ENCODE results near the gene EFNA2.

Gene EFNA2

GRCh38 chr19:1282588-1283206 lies 3.0 kb upstream of the EFNA2 start:
- DNase-seq = no peak

- no peak for DNase-seq
These were observed 2.3 kb upstream of the EFNA2 start for GRCh38 chr19:1283207-1283916.

GRCh38 chr19:1283917-1284292 lies 1.8 kb upstream of the EFNA2 start:
- no peak for DNase-seq

GRCh38 chr19:1284293-1284978 lies 1.2 kb upstream of the EFNA2 start:
- no peak for DNase-seq

GRCh38 chr19:1284979-1285736 lies 515 bp upstream of the EFNA2 start:
- peak in 1 of 56 donors; percentile 37 for DNase-seq

- DNase-seq = no peak
These were observed 1.0 kb downstream of the EFNA2 start for GRCh38 chr19:1286487-1287353.

GRCh38 chr19:1287354-1288225 lies 1.9 kb downstream of the EFNA2 start:
- no peak for DNase-seq

- DNase-seq = no peak
These were observed 2.5 kb downstream of the EFNA2 start for GRCh38 chr19:1288226-1288612.

GRCh38 chr19:1288833-1289685 lies 3.4 kb downstream of the EFNA2 start:
- DNase-seq = no peak

- no peak for DNase-seq
These were observed 4.0 kb downstream of the EFNA2 start for GRCh38 chr19:1289686-1290025.

- DNase-seq = no peak
These were observed 4.6 kb downstream of the EFNA2 start for GRCh38 chr19:1290196-1290702.

GRCh38 chr19:1290703-1291651 lies 5.3 kb downstream of the EFNA2 start:
- DNase-seq = no peak

- DNase-seq = peak in 15 of 56 donors; percentile 6 to 51 (median 24)
These were observed 6.2 kb downstream of the EFNA2 start for GRCh38 chr19:1291761-1292418.

GRCh38 chr19:1292419-1293151 lies 6.9 kb downstream of the EFNA2 start:
- DNase-seq = no peak

GRCh38 chr19:1293782-1294604 lies 8.3 kb downstream of the EFNA2 start:
- DNase-seq = no peak
